BJ (cell line): ENCODE data around the gene LRATD1. TPM values are rescaled to one million over a fixed set of nuclear protein-coding genes. Genes with fewer than 3 reads are reported as not detected.

Source experiments
- CTCF ChIA-PET: fragments of 350-600 bp; formaldehyde crosslinking; extraction: SDS; loops from one replicate; lab custom pipeline; 2021; ENCODE audit warnings: antibody characterized with exemption, inconsistent platforms; lab: Yijun Ruan, JAX
- POLR2A ChIA-PET: fragments of 300-600 bp; sonication (Branson Sonifier 250); formaldehyde crosslinking; extraction: SDS; loops from one replicate; lab custom pipeline; 2021; ENCODE audit warnings: antibody characterized with exemption; lab: Charles Lee
- DNase-seq: peaks from one replicate; pipeline ENCODE4 v3.0.0-alpha.2; 2011; ENCODE audit warnings: low read depth
- H3K27me3 ChIP-seq: 2 replicates; pipeline ENCODE4 v1.6.0; 2011; ENCODE audit warnings: low read length; ENCODE audit not compliant: control insufficient read depth, insufficient read depth
- H3K36me3 ChIP-seq: 2 replicates; pipeline ENCODE4 v1.5.1; 2011; ENCODE audit warnings: low read length; ENCODE audit not compliant: control insufficient read depth, insufficient read depth
- H3K4me3 ChIP-seq: 2 replicates; pipeline ENCODE4 v1.5.1; 2011; ENCODE audit warnings: low read depth, mild to moderate bottlenecking, control low read depth, low read length
- CTCF ChIP-seq: IDR thresholded peaks from 2 replicates; pipeline ENCODE4 v1.5.1; 2011; ENCODE audit warnings: low read depth, mild to moderate bottlenecking, control low read depth, inconsistent platforms, low read length, moderate library complexity; ENCODE audit not compliant: insufficient read depth
- polyA plus RNA-seq: library from polyadenylated mRNA; depleted of rRNA; stranded (reverse); fragments of >200 nt; gene quantifications from 2 replicates; pipeline ENCODE4 v1.2.3, GENCODE V29; 2011

Gene LRATD1
- polyA plus RNA-seq, 1 experiment = 0.11 TPM

- DNase-seq = no peak
- no peak for TF ChIP-seq CTCF
- H3K27me3 ChIP-seq = no peaks in the 10 kb centered on the region
- no peak overlapping the region for H3K4me3 ChIP-seq
- ChIA-PET CTCF (no interaction called here), POLR2A (no interaction called here)
- H3K36me3 ChIP-seq = no peaks in the 10 kb centered on the region
These were observed 16.8 kb upstream of the LRATD1 start for GRCh38 chr2:14615760-14616159.

- Histone ChIP-seq H3K27me3 (no peaks in the 10 kb centered on the region), H3K36me3 (no peaks in the 10 kb centered on the region), H3K4me3 (no peak overlapping the region)
- ChIA-PET CTCF (no interaction called here), POLR2A (no interaction called here)
- no peak for TF ChIP-seq CTCF
- DNase-seq = no peak
These were observed 16.2 kb upstream of the LRATD1 start for GRCh38 chr2:14616342-14616741.

- ChIA-PET CTCF (no interaction called here), POLR2A (no interaction called here)
- no peaks in the 10 kb centered on the region for H3K27me3 ChIP-seq
- no peak for TF ChIP-seq CTCF
- H3K4me3 ChIP-seq = no peak overlapping the region
- no peak for DNase-seq
- no peaks in the 10 kb centered on the region for H3K36me3 ChIP-seq
These were observed 15.6 kb upstream of the LRATD1 start for GRCh38 chr2:14616950-14617349.

DNA sequence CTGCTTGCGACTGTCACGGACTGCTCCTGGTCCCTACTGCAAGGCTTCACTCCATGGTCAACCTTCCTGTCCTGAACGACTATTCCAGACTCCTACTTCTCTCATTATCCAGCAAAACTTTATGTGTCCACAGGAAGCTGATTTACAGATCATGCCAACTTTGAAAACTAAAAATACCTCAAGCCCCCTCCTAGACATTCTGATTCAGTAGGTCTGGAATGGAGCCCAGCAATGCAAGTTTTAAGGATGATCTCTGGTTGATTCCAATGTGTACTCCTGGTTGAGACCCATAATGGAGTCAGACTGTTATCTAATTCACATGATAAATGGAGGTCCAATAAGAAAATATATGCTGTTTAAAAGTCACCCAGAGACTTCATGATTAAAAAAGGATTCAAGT, 13.1 kb upstream of the LRATD1 start:
- ChIA-PET POLR2A (no interaction called here), CTCF (interaction anchor here (0.7 kb wide), 1 partner anchor 435 kb away, joined by 3 read pairs; no protein-coding TSS in a partner anchor)
- Histone ChIP-seq H3K27me3 (no peaks in the 10 kb centered on the region), H3K4me3 (no peak overlapping the region), H3K36me3 (no peaks in the 10 kb centered on the region)
- DNase-seq = no peak
- no peak for TF ChIP-seq CTCF

DNA sequence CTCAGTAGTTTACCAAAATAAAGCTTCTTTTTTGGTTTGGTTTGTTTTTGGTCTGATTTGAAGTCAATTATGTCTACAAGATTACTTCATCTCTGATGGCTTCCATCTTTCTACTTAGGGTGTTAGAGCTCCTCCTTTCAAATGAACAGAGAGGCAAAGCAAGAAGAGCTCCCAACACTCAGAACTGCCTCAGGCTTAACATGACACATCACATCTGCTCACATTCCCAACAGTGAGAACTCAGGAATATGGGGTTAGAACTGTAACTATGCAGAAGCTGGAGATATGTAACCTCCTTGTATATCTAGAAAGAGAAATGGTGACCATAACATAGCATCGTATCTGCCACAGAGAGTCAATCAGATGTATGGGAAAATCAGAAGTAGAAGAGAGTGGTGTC, 11.4 kb upstream of the LRATD1 start:
- DNase-seq = no peak
- POLR2A ChIA-PET = no interaction called here
- no peaks in the 10 kb centered on the region for H3K27me3 ChIP-seq
- no peak overlapping the region for H3K4me3 ChIP-seq
- CTCF ChIA-PET = interaction anchor here (0.8 kb wide), 1 partner anchor 13 kb away, joined by 3 read pairs; no protein-coding TSS in a partner anchor
- H3K36me3 ChIP-seq = no peaks in the 10 kb centered on the region
- no peak for TF ChIP-seq CTCF
